Glomerular endothelial cell (primary cell): ENCODE results near the gene CSHL1. TPM values are rescaled to one million over a fixed set of nuclear protein-coding genes. Genes with fewer than 3 reads are reported as not detected.
"Not testable (repeated sequence)": the region's sequence is repeated elsewhere in the genome, so short reads cannot be mapped to it uniquely, and the experiment has no call there.

ENCODE experiments used
- DNase-seq: peaks from one replicate; pipeline ENCODE4 v3.0.0-alpha.2; 2011; ENCODE audit warnings: low read depth, low spot score; ENCODE audit errors: extremely low read depth
- total RNA-seq: library from RNA; depleted of rRNA; stranded (reverse); fragments of >200 nt; gene quantifications from 2 replicates; pipeline ENCODE4 v1.2.3, GENCODE V29; 2015

Gene CSHL1
- total RNA-seq, 1 donor from 2014 or later: not detected

GRCh38 chr17:63892316-63893037 is 18.6 kb downstream of the CSHL1 start:
- DNase-seq: not testable (repeated sequence)

GRCh38 chr17:63889026-63889848 is 21.8 kb downstream of the CSHL1 start:
- DNase-seq: not testable (repeated sequence)

- DNase-seq: not testable (repeated sequence)
These were observed 25.9 kb downstream of the CSHL1 start for GRCh38 chr17:63885119-63885518.

GRCh38 chr17:63882626-63883126 is 28.4 kb downstream of the CSHL1 start:
- not testable (repeated sequence) for DNase-seq

GRCh38 chr17:63881935-63882601 is 29.0 kb downstream of the CSHL1 start, which contains the start of gene GH2:
Gene GH2, minus strand, starts transcription at chr17:63881944. Its CDS starts 143 bp downstream, at chr17:63881801.
- no peak for DNase-seq

- DNase-seq: not testable (repeated sequence)
These were observed 29.7 kb downstream of the CSHL1 start for GRCh38 chr17:63881337-63881736.

GRCh38 chr17:63880706-63881105 is 30.4 kb downstream of the CSHL1 start:
- no peak for DNase-seq

GRCh38 chr17:63878413-63878812 is 32.6 kb downstream of the CSHL1 start:
- DNase-seq: not testable (repeated sequence)

GRCh38 chr17:63874693-63875092 is 36.4 kb downstream of the CSHL1 start:
- not testable (repeated sequence) for DNase-seq

GRCh38 chr17:63874061-63874626 is 36.9 kb downstream of the CSHL1 start:
- DNase-seq: not testable (repeated sequence)

GRCh38 chr17:63873577-63873976 is 37.5 kb downstream of the CSHL1 start, which contains the start of gene CSH2:
Gene CSH2, minus strand, starts transcription at chr17:63873677. Its CDS starts 63 bp downstream, at chr17:63873614.
- not testable (repeated sequence) for DNase-seq

- not testable (repeated sequence) for DNase-seq
These were observed 39.3 kb downstream of the CSHL1 start for GRCh38 chr17:63871646-63872365.

- DNase-seq: not testable (repeated sequence)
These were observed 40.8 kb downstream of the CSHL1 start for GRCh38 chr17:63870292-63870665.

- not testable (repeated sequence) for DNase-seq
These were observed 41.4 kb downstream of the CSHL1 start for GRCh38 chr17:63869491-63870291.

- DNase-seq: not testable (repeated sequence)
These were observed 44.4 kb downstream of the CSHL1 start for GRCh38 chr17:63866625-63867024.
